ENCODE results near the gene CFAP45. TPM values are rescaled to one million over a fixed set of nuclear protein-coding genes. Genes with fewer than 3 reads are reported as not detected.
"Not testable (repeated sequence)": the region's sequence is repeated elsewhere in the genome, so short reads cannot be mapped to it uniquely, and the experiment has no call there.

CFAP45 gene
- total RNA-seq, 2 experiments from 2014 or later: 1.2 to 1.4 TPM

DNA sequence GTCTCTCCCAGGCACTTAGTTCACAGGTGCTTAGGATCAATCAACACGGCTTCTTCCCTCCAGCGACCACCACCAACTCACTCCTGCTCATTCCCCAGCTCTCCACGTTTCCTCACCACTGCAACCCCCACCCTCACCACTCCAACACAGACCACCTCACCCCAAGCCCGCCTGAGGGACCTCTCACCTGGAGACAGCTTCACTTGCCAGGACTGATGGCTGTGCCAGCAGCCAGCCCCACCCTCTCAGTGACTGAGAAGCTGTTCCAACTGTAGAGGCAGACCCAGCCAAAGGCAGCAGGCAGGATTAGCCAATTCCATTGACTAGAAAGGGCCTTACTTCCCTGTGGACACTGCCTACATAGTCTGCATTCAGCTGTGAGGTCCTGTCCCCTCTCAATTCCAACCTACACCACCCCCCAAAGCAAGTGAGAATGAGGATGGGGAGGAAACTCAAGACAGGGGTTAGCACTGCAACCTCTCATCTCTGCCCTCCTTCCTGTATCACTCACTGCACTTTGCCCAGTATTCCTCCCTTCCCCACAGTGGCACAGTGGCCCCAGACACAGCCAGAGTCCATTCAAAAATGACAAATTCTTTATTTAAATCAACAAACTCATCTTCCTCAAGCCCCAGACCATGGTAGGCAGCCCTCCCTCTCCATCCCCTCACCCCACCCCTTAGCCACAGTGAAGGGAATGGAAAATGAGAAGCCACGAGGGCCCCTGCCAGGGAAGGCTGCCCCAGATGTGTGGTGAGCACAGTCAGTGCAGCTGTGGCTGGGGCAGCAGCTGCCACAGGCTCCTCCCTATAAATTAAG is 17.8 kb upstream of the CFAP45 start:
- ChIA-PET CTCF (no interaction called here), POLR2A (no interaction called here)

DNA sequence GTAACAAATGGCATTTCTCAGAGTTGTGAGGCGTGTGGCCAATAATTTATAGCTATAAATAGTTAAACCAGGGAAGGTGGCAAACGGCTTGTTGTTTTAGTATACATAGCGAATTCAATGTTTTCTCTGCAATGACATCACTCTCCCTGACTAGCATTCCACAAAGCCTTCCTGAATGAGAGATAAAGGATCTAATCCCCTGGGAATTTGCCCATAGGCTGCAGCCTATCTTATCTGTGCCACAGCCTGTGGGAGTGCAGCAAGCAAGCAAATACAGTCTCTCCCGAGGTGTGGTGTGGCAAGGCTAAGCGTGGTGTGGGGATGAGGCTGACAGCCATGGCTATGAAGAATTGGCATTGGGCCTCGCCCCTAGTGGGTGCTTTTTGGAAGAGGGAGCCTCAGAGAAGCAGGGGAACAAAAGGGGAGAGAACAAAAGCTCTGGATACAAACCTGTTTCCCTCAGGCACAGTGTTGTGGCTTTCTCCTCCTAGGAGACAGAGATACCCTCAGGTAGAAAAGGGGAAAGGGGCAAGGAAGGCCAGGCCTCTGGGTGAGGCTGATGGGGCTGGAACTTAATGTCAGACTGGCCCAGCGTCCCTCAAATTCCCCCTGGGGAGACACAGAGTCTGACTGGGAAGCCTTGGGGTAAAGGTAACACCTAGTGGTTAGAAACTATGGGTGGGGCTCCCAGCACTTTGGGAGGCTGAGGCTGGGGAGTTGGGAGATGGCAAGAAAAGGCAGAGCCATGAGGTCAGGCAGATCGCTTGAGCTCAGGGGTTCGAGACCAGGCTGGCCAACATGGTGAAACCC is 16.5 kb upstream of the CFAP45 start:
- ChIA-PET CTCF (interaction anchor here (1.0 to 1.3 kb wide), 2 partner anchors 7 to 20 kb away, joined by 3 to 4 read pairs; no protein-coding TSS in a partner anchor), POLR2A (interaction anchor here (2.3 kb wide), 1 partner anchor 8 kb away, joined by 11 read pairs; the partner anchor contains the start of gene TAGLN2)

GRCh38 chr1:159915571-159916241 is 15.7 kb upstream of the CFAP45 start:
- CTCF ChIA-PET: interaction anchor here (1.0 to 1.3 kb wide), 2 partner anchors 8 to 19 kb away, joined by 3 to 4 read pairs; no protein-coding TSS in a partner anchor
- POLR2A ChIA-PET: interaction anchor here (2.3 kb wide), 1 partner anchor 9 kb away, joined by 11 read pairs; the partner anchor contains the start of gene TAGLN2

DNA sequence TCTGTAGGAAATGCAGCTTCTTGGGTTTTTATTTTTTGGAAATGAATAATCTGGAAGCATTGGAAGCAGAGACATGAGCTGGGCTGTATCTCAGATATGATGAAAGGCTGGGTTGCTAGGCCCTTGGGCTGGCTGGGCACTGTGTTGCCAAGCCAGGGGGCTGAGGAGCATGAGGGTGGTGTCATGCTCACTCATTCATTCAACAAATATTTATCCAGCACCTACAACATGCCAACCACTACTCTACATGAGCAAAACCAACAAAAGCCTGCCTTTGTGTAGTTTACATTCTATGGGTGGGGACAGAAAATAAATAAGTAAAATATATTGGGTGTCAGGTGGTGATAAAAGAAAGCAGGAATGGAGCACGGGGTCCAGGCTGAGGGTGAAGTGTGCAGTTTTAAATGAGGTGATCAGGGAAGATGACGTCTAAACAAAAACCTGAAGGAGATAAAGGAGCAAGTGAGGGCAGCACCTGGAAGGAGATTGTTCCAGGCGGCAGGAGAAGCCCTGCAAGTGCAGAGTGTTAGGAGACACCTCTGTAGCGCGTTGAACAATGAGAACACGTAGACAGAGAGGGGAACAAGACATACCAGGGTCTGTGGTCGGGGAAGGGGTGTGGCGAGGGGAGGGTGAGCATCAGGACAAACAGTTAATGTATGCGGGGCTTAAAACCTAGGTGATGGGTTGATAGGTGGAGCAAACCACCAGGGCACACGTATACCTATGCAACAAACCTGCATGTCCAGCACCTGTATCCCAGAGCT is 14.5 kb upstream of the CFAP45 start:
- ChIA-PET POLR2A (interaction anchor here (0.7 to 2.3 kb wide), 3 partner anchors 8 to 91 kb away, joined by 3 to 11 read pairs (median 4); partner anchors contain the start of gene TAGLN2), CTCF (no interaction called here)

DNA sequence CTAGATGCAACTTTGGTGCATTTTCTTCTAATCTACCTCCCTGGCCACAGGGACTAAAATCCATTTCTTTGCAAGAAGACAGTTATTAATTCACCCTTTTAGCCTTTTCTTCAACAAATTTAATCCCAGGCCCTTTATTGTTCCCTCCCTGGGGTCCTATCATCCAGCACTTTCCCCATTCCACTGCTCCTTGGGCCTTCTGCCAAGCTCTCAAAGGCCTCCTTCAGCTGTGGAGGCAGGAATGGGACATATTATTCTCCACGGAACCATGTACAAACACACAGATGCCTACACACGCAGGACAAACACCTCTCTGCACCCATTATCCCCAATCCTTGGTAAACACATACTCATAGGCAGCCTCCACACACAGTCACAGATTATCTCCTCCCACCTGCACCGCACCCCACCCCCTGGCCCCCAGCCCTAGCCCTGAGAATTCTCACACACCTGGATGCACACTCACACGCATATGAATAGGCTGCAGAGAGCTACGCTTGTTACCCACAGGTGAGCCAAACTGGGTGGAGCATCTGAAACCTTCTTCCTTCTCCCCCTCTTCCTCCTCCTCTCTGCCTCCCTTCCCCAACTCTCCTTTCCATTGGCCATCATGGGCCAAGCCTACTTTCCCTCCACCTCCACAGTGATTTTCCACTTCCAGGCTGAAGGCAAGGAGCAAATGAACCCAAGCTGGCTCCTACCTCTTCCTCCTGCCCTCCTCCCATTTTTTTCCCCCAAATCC is 13.7 kb upstream of the CFAP45 start:
- CTCF ChIA-PET: no interaction called here
- POLR2A ChIA-PET: interaction anchor here (0.7 to 1.7 kb wide), 2 partner anchors 9 to 90 kb away, joined by 3 to 4 read pairs; no protein-coding TSS in a partner anchor

- ChIA-PET CTCF (no interaction called here), POLR2A (no interaction called here)
Measured at GRCh38 chr1:159911326-159912070, 11.5 kb upstream of the CFAP45 start.

- ChIA-PET POLR2A (no interaction called here), CTCF (interaction anchor here (1.4 to 1.8 kb wide), 2 partner anchors 15 to 17 kb away, joined by 6 read pairs; no protein-coding TSS in a partner anchor)
Measured at GRCh38 chr1:159908031-159908940, 8.3 kb upstream of the CFAP45 start.

DNA sequence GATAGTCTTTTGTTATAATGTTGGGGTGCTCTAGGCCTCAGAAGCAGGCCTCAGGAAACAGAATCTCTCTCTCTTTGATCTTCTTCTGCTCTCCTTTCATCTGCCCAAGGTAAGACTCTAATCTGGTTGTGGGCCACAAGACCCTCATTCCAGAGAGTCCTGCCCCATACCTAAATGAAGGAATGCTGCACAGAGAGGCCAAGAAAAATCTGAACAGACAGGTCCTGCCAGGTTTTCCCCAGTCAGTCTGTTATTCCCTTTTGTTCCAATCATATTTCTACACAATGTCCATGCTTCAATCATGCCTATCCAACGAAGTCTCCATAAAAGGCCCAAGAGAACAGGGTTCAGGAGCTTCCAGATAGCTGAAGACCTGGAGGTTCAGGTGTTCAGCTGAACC is 7.0 kb upstream of the CFAP45 start:
- CTCF ChIA-PET: interaction anchor here (0.8 to 1.8 kb wide), 3 partner anchors 16 to 126 kb away, joined by 3 to 6 read pairs (median 4); partner anchors contain the start of gene DUSP23
- POLR2A ChIA-PET: no interaction called here

DNA sequence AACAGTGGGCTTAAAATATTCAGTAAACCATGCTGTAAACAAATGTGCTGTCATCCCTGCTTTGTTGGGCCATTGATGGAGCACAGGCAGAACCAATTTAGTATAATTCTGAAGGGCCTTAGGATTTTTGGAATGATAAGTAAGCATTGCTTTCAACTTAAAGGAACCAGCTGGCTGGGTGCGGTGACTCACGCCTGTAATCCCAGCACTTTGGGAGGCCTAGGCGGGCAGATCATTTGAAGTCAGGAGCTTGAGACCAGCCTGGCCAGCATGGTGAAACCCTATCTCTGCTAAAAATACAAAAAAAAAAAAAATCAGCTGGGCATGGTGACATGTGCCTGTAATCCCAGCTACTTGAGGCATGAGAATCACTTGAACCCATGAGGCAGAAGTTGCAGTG is 4.1 kb upstream of the CFAP45 start:
- POLR2A ChIA-PET: not testable (repeated sequence)
- CTCF ChIA-PET: interaction anchor here (0.7 kb wide), 2 partner anchors 143 to 1126 kb away, joined by 3 to 4 read pairs; no protein-coding TSS in a partner anchor

- ChIA-PET POLR2A (no interaction called here), CTCF (no interaction called here)
Measured at GRCh38 chr1:159902541-159902940, 2.6 kb upstream of the CFAP45 start.

DNA sequence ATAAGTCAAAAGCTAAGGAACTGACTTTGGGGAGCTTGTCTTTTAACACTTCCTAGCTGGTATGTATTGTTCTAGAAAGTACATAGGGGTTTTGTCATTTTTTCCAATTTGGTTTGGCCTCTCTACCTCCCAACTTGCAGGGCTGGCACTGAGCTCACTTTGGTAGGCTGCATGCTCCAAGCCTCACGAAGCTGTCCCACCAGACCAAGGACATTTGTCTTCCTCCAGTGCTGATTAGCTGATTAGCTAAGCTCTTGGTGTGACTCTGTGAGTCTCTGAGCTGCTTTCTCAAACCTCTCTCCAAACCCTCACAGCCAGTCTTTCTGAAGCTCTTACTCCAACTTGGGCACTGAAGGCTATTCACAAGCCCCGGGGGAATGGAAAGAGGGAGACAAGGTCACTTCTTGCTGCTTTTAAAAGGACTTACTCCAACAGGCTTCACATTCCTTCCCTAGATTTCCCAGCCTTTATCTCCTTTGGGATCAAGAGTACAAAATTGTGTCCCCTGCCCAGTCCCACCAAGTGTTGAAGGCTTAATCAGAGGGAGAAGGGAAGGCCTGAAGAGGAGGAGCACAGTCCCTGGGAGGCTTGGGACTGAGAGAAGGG is 893 bp upstream of the CFAP45 start:
- ChIA-PET POLR2A (interaction anchor here (1.0 kb wide), 1 partner anchor 19 kb away, joined by 4 read pairs; no protein-coding TSS in a partner anchor), CTCF (interaction anchor here (0.7 to 1.2 kb wide), 2 partner anchors 8 to 105 kb away, joined by 3 to 4 read pairs; no protein-coding TSS in a partner anchor)

GRCh38 chr1:159899634-159900033 is 331 bp downstream of the CFAP45 start:
- CTCF ChIA-PET, POLR2A ChIA-PET: not testable (repeated sequence)

DNA sequence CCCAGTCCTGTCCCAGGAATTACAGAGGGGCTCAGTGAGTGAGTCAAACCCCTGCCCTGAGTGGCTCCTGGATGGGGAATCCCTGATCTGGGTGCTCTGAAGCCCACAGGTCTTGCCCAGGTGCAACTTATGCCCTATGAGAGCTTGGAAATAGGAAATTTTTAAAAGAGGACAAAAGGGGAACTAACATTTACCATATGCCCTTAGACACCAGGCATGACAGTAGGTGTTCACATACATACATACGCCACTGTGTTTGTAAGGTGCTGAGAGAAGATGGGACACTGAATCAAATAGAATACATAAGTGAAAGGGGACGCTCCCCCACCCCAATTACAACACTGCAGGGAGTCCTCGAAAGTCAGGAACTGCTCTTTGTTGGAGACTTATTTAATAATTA is 1.4 kb downstream of the CFAP45 start:
- ChIA-PET POLR2A (no interaction called here), CTCF (no interaction called here)

GRCh38 chr1:159897962-159898361 is 2.0 kb downstream of the CFAP45 start:
- ChIA-PET POLR2A (no interaction called here), CTCF (no interaction called here)

DNA sequence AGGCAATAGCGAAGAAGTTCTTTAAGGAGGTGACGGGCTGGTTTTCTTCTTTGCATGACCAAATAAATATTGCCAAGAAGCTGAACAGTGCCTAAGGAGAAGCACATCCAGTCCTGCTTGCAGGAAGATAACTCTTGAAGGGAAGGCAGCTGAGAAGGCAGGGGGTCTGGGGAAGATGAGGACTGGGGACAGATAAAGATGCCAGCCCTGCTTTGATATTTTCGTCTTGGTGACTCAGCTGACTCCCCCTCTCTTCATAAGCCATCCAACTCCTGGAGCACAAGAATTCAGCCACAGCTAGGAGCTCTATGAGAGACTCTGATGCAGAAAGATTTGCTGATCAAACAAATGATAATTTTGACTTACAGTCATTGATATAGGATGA is 3.4 kb downstream of the CFAP45 start:
- ChIA-PET POLR2A (no interaction called here), CTCF (interaction anchor here (0.9 kb wide), 1 partner anchor 20 kb away, joined by 3 read pairs; no protein-coding TSS in a partner anchor)
